Kidney epithelial cell (primary cell): ENCODE results near the gene CDH5. TPM values are rescaled to one million over a fixed set of nuclear protein-coding genes. Genes with fewer than 3 reads are reported as not detected.

Experiments used
- DNase-seq: peaks from one replicate; pipeline ENCODE4 v3.0.0-alpha.2; 2010; ENCODE audit warnings: low read depth
- H3K27me3 ChIP-seq: 2 replicates; pipeline ENCODE4 v1.6.0; 2011; ENCODE audit warnings: low read length; ENCODE audit not compliant: control insufficient read depth, insufficient read depth
- H3K36me3 ChIP-seq: 2 replicates; pipeline ENCODE4 v1.5.1; 2011; ENCODE audit warnings: low read length; ENCODE audit not compliant: control insufficient read depth, insufficient read depth
- H3K4me3 ChIP-seq: 2 replicates; pipeline ENCODE4 v1.5.1; 2011; ENCODE audit warnings: low read depth, mild to moderate bottlenecking, control low read depth, low read length
- CTCF ChIP-seq: IDR thresholded peaks from 2 replicates; pipeline ENCODE4 v1.5.1; 2011; ENCODE audit warnings: mild to moderate bottlenecking, moderate library complexity, low read length, control low read depth, inconsistent platforms; ENCODE audit not compliant: insufficient read depth, poor library complexity, severe bottlenecking
- total RNA-seq: library from RNA; depleted of rRNA; stranded (reverse); fragments of >200 nt; gene quantifications from 2 replicates; pipeline ENCODE4 v1.2.3, GENCODE V29; 2015

Gene CDH5
- total RNA-seq, 1 donor from 2014 or later = 0.67 TPM

- H3K36me3 ChIP-seq = no peaks in the 10 kb centered on the region
- TF ChIP-seq CTCF = no peak
- H3K27me3 ChIP-seq = peaks cover 20% of the 10 kb centered on the region
- DNase-seq = no peak
- no peak overlapping the region for H3K4me3 ChIP-seq
These were observed 14.2 kb upstream of the CDH5 start for GRCh38 chr16:66352304-66352703.

GRCh38 chr16:66353055-66353454 lies 13.4 kb upstream of the CDH5 start:
- DNase-seq = no peak
- Histone ChIP-seq H3K27me3 (peaks cover 20% of the 10 kb centered on the region), H3K36me3 (no peaks in the 10 kb centered on the region), H3K4me3 (no peak overlapping the region)
- no peak for TF ChIP-seq CTCF

- no peak for DNase-seq
- Histone ChIP-seq H3K36me3 (no peaks in the 10 kb centered on the region), H3K4me3 (no peak overlapping the region), H3K27me3 (peaks cover 18% of the 10 kb centered on the region)
- TF ChIP-seq CTCF = no peak
These were observed 12.2 kb upstream of the CDH5 start for GRCh38 chr16:66354034-66354909.

- no peak for DNase-seq
- Histone ChIP-seq H3K4me3 (no peak overlapping the region), H3K36me3 (no peaks in the 10 kb centered on the region), H3K27me3 (peaks cover 18% of the 10 kb centered on the region)
- TF ChIP-seq CTCF = no peak
These were observed 11.0 kb upstream of the CDH5 start for GRCh38 chr16:66355526-66355925.

DNA sequence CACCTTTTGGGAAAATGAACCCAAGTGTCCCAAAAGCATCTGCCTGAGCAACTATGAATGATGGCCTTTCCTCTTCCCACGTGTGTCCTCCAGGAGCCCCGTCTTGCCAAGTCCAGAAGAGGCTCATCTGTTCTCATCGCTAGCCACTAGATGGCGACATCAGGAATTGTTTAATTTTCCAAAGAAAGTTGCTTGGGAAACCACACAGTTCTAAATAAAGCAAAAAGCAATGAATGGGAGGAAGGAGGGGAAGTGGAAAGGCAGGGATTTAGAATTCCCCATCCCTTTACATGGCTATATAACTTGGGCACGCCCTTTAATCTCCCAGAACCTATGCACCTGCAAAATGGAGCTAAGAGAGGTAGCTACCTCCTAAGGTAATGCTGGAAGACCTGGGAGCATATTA lies 9.0 kb upstream of the CDH5 start:
- TF ChIP-seq CTCF = peak; percentile 72
- Histone ChIP-seq H3K36me3 (no peaks in the 10 kb centered on the region), H3K4me3 (no peak overlapping the region), H3K27me3 (peaks cover 9% of the 10 kb centered on the region)
- peak; percentile 63 for DNase-seq

- no peak overlapping the region for H3K4me3 ChIP-seq
- no peak for TF ChIP-seq CTCF
- peaks cover 6% of the 10 kb centered on the region for H3K27me3 ChIP-seq
- DNase-seq = no peak
- H3K36me3 ChIP-seq = no peaks in the 10 kb centered on the region
These were observed 8.3 kb upstream of the CDH5 start for GRCh38 chr16:66358231-66358630.
